DMS79 (cell line): Measurements from ENCODE around the gene TPX2.

Experiments used
- DNase-seq: peaks from one replicate; lab custom pipeline; 2025; lab: John Stamatoyannopoulos, UW

TPX2 gene

DNA sequence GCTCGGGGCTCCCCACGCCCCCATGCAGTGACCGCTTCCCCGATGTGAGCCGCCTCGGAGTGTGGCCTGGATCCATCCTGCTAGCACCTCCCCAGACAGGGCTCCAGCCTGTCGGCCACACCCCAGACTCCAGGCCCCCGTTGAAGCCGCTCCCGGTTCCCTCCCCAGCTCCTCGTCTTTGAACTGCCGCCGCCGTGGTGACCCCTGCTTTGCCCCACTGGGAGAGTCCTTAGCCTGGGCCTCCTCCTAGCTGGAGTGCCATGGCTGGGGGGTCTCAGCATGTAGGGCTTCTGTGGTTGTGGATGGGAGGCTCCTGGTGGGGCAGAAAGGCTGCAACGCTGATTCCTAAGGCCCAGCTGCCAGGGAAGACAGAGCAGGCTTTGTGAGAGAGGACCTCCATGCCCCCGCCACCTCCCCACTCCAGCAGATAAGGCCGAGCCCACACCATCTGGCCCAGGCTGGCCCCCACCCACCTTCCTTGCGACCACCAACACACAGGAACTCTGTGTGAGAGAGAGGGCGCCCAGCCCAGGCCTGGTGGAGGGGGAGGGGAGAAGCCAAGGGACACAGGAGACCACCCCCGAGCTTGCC lies 94.9 kb downstream of the TPX2 start:
- DNase-seq = no peak

DNA sequence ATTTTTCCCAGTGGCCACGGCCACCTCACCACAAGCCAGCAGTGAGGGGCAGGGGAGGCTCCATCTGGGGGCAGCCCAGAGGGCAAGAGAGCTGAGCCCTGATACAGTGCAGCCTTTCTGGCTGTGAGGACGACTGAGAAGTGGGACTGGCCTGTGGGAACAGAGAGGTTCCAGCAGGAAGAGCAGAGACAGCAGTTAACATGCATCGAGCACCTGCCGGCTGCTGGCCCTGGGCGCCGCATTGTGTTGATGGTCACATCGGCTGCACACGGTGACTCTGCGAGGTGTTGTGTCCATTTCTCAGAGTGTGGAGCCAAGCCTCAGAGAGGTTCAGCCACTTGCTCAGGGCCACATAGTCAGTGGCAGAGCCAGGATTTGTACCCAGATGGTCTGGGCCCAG lies 96.5 kb downstream of the TPX2 start:
- DNase-seq = no peak

DNA sequence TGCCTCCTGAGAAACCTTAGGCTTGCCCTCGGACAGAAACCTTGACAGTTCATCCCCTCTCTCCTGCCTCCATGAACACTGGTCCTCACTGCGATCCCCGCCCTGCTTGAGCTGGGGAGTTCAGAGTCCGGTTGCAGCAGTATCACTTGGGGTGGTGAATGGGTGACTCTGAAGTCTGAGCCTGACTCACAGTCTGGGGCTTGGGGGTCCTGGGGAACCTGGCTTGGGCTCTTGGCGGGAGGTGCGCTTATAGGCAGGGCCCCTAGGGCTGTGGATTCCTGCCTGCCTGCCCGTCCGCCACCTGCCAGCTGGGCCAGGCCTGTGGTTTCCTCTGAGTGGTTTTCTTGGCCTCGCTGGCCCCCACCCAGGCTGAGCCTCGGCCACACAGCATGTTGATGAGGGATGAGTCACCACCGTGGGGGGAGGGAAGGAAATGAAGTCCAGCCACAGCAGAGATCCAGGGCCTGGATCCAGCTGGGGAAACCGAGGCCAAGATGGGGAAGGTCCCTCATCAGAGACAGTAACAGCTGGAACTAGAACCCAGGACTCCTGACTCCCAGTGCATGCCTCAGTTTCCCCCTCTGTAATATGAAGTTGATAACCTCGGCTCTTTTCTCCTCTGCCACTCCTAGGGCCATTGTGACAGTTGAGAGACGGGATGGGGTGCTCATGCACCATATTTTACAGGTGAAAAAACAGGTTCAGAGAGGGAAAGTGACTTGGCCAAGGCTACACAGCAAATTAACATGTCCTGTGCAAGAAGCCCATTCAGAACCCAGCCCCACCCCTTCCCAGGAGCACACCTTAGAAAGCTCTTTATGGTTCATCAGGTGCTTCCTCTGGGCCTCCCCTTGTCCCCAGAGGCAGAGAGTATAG lies 97.1 kb downstream of the TPX2 start:
- peak; percentile 19 for DNase-seq

DNA sequence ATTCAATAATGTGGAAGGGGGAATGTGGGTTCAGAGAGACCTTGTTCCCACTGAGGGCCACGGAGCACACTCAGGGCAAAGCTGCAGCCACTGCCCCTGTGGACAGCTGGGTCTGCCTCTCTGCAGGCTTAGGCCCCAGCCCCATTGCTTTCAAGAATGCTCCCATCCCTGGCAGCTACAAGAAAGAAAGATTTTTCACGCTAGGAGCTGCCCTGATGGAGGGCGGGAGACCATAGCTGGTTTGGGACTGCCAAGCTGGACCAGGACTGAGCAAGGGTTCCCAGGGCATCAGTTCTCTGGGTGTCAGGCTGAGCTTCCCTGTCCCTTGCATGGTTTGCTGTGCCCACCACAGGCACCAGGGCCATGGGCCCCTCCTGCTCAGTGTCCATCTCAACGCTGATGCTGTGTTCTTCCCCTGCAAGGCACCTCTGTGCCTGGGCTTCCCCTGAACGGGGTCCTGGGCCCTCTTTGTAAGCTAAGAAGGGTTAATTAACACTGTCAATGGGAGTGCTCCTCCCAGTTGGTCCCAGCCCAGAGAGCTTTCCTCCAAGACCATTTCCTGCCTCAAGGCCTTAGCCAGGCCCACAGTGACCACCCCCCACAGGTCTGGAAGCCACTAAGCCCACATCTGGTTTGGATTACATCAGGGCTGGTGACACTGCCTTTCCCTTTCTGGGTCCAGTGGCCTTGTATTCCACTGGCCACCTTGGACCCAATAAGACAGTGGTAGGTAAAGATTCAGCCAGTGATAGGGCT lies 97.9 kb downstream of the TPX2 start:
- no peak for DNase-seq

DNA sequence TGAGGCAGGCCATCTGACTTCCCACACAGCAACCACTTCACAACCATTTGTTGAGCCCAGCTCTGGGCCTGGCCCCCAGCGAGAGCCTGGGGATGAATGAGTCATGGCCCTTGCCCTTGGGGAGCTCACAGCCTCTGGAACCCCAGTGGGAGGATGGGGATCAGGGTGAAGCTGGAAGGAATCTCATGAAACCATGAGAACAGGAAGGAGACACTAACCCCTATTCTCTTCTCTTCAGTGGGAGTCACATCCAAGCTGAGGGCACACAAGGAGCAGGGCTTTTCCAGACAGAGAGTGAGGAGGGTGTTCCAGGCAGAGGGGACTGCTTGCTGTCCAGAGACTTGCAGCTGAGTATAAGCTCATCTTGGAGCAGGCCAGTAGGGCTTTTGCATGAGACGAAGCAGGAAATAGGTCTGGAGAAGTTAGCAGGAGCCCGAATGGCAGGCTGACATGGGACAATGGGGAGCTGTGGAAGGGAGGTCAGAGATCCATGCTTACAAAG lies 98.9 kb downstream of the TPX2 start:
- no peak for DNase-seq

DNA sequence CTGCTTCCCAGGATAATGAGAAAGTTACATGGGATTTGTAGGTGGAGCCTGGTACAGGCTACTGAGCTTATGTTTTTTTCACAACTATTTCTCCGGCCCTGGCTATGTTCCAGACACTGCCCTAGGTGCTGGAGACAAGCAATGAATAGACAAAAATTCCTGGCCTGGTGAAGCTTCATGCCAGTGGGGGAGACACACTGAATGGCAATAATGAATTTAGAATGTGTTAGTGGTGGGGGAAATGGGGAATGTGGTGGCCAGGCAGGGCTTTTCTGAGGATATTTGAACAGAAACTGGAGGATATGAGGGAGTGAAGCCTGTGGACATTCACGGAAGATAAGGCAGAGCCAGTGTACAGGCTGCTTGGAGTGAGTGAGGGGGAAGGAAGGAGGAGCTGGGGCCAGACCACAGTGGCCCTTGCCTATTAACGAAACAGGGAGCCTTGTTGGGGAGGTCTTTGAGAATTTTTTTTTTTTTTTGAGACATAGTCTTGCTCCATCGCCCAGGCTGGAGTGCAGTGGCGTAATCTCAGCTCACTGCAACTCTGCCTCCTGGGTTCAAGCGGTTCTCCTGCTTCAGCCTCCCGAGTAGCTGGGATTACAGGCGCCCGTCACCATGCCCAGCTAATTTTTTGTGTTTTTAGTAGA lies 99.7 kb downstream of the TPX2 start:
- DNase-seq = no peak

DNA sequence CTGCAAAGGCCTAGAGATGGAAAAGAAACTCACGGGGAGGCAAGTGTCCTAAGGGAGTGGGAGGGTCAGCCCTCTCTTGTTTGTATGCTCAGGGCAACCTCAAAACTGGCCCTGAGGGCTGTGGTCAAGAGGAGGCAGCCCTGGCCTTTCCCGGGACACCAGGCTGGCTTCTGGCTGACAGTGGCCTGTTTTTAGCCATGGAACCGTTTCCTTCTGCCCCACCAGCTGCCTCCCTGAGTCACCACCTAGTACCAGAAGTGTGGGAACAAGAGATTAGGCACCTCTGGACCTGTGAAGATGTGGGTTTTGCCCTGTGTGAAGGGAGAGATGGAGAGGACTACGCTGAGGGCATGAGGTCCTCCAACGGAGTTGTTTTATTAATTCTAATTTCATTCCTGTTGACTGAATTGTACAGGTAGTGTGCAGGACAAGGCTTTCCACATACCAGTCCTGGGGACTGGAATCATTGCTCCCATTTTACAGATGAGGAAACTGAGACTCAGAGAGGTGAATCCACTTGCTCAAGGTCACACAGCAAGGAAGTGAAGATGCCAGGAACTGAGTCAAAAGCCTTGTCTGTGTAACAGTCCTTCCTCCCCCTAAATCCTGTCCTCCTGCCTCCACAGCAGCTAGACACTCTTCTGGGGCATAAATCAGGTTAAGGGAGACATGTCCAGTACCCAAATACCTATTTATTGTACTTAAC lies 100.8 kb downstream of the TPX2 start:
- DNase-seq = no peak

DNA sequence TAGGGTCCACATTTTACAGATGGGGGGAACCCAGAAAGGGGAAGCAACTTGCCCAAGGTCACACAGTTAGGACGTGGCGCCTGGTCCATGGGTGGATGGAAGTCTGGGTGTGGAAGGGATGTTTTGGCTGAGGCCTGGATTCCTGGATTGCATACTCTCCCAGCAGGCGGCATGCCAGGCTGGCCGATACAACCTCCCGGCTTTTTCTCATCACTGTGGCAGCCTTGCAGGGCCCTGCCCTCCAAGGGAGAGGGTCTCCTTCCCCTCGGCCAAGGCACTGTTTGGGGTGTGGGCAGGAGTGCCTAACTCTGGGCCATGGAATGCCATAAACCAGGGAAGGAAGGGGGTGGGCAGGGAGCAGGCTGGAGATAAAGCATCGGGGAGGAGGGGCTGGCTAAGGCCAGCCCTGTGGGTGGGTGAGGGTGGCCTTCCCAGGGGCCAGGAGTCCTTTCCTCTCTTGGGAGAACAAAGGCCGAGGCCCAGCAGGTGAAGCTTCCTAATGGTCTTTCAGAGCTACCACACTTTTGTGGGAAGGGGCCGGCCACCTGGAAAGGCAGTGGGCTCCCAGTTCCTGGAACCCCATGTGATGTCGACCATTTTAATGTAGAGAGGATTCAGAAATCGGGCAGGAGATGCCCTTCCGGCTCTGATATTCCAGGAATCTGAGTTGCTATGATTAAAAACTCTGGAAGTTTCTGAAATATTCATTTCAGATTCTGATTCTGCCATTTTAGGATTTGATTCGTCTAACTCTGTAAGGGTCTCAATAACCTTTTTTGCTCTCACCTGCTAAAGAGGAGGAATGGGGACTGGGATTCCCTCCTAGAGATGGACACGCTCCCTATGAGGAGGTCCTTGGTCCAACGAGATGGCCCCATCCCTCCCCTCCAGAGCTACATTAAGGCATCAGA lies 102.1 kb downstream of the TPX2 start:
- DNase-seq = no peak

DNA sequence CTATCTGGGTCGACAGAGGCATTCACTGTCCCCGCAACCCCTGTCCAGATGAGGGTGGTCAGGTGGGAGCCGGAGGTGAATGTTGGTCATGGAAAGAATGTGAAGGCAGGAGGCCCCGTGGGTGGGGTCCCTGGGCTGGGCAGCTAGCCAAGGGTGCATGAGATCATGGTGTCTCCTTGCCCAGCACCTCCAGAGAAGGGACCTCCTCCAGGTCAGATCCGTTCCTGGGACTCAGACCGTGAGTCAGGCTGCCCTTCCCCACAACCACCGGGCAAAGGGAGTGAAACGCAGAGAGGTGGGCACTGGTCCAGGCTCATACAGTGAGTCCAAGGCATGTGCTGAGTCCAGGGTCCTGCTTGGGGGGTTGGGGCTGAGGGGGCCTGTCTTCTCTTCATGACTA lies 102.8 kb downstream of the TPX2 start:
- DNase-seq = no peak

DNA sequence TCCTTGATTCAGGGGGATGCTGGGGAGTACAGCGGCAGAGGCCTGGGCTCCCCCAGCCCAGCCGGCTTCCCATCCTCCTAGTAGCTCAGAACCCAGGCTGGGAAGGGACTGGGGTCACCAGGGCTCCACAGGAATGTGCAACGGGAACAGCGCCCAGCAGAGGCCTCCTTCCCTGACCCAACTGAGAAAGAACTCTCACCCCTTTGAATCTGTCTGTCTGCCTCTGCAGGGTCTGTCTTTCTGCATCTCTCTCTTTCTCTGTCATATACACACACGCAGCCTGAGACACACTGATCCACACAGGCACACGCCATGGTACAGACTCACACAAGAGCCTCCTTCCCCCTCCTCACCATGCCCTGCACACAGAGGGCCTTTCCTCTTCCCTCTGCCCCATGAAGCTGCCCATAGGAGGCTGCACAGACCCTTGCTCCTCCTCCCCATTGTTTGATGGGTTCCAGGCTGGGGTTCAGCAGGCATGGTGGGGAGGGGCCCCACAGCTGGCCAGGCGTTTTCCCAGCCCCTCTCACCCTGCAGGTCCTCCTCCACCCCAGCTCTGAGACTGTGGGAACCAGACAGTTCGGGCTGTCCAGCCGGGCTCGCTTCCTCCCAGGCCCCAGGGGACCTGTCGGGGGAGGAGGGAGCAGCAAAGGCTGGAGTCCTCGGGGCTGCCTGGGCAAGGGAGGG lies 103.5 kb downstream of the TPX2 start:
- no peak for DNase-seq

DNA sequence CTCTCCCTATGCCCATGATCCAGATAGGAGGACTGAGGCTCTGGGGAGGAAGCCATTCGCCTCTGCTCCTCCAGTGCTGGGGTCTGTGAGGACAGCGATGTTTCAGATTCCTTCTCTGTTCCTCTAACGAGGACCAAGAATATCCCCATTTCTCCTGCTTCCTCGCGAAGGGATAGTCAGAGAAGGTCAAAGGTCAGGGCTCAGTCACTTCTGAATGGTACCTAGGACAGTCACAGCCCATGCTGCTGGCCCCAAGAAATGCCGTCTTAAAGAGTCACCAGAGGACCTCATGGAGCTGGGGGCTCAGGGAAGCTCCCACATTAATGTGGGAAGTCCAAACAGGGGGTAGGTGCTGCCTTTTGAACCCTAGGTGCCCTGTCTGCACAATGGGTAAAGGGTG lies 104.2 kb downstream of the TPX2 start:
- no peak for DNase-seq

DNA sequence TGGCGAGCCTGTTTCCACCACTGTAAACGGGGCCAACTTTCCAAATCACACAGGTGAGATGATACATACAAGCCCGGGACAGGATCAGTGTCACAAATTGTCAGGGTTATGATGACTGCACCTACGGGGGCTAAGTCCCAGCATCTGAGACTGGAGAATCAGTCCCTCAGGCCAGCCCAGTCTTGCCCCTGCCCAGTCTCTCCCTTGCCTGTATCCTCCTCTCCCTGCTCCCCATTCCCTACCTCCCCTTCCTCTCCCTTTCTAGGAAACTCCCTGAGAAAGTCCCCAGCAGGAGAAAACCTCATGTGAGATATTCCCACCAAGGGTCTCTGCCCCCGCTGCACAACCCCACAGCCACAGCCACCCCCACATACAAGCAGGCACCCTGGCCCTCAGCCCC lies 104.8 kb downstream of the TPX2 start:
- DNase-seq = no peak

DNA sequence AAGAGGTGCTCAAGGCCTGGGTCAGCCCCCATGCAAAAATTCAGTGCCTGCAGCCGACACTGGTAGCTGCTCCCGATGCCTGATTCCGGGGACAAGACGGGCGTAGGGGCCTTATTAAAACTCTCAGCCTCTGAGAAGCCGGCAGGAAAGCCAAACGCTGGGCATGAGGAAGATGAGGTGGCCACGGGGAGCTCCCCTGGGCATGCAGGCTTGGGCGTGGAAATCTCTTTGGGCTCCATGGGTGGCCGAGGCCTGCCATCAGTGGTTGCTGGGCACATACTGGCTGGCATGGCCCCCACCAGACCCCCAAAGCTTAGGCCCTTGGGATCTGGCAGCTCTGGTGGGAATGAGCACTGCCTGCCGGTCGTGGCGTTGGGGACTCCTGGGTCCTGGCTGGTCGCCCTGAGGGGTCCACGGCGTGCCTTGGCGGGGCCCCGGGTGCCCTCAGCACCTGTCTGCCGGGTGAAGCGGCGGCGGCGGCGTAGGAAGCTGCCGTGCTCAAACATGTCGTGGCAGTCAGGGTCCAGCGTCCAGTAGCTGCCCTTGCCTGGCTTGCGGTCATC lies 105.7 kb downstream of the TPX2 start:
- DNase-seq = no peak

DNA sequence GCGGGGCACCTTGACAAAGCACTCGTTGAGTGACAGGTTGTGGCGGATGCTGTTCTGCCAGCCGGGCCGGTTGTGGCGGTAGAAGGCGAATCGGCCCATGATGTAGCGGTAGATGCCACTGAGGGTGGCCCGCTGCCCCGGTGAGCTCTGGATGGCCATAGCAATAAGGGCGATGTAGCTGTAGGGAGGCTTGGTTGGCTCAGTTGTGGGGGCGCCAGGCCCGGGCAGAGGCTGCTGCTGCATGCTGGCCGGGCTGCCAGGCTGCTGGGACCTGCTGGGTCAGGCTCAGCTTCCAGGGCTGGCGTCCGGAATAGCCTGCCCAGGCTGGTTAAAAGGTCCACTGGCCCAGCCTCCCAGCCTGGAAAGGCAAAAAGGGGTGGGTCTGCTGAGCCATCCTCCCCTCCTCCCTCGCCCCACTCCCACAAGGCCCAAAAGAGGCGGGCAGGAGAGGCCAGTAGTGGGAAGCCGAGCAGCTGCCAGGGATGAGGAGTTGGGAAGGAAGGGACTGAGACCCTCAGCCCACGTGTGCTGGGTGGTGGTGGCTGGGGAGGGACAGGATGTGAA lies 106.3 kb downstream of the TPX2 start, which contains the start of gene FOXS1:
Gene FOXS1, minus strand, starts transcription at position 305 of the 564 bp plus-strand sequence. Its CDS starts 62 bp downstream, at position 243.
- DNase-seq = no peak

DNA sequence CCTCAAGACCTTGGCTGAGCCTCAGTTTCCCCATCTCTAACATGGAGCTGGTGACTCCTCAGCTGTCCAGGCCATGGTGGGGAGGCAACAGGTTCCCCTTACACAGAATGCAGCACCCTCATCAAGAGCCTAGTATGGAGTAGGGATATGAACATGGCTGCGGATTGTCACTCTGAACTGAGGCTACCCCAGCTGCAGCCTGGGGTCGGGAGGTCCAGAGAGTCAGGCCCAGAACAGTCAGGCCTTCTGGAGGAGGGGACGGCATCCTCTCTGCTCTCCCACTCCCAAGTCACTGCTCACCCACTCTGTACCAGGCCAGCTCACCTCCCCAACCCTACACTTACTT lies 107.7 kb downstream of the TPX2 start:
- no peak for DNase-seq

DNA sequence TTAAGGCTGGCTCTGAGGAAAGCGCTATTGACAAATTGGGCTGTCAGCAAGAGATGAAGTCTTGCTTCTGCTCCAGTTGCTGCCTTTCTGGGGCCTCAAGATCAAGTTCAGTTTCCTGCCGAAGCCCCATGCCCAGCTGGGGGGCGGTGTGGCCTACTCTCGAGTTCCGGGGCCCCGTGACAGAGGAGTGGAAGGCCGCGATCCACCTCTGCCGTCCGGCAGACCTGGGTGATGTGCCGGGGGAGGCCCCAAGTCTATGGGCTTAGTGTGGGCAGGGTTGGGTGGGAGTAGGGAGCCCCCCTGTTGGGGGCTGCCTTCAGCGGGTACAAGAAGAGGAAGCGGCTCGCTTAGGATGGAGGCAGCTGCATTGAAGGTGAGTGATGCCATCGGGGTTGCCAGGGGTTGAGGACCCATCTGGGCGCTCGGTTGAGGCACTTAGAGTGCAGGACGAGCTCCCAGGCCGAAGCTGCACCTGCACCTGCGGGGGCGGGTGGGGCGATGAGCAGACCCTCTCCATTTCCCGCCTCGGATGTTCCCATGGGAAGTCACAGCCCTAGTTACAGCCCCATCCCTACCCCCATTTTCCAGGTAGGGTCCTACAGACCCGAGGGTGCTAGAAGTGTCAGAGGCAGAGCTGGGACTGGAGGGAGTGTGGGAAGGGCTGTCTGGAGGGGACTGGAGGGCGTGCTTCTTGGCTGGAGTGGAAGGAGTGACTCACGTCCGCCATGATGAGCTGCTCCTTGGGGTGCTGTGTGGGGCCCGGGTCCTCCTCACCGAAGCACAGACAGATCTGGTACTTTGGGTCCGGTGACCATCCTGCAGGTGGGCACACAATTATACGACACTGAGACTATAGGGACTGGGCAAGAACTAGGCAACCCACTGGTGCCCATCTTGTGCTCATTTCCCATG lies 109.3 kb downstream of the TPX2 start:
- DNase-seq = no peak

DNA sequence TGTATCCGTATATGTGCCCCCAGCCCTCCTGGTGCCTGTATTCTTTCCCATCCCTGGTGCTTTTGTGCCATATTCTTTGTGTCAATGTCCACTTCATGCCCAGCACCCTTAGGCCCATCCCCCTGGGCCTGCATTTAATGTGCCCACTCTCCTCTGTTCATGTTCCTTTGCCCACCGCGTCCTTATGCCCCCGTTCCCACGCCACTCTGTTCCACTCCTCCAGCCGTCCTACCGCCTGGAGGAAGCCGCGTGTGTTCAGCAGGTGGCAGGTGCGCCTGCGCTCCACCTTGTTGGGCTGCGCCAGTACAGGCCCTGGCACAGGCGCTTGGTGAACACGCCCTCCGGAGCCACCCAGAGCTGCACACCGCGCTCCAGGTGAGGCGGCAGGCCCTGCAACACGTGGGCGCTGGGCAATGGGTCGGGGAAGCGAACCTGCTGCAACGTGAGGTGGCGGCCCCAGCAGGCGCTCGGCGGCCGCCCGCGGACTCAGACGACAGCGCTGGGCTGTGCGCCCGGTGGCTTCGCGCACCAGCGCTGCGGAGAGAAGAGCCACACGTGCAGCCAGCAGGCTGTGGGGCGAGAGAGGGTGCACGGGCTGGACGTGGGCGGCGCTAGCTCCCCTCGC lies 110.3 kb downstream of the TPX2 start:
- DNase-seq = peak; percentile 67
